GM18526 (cell line): ENCODE data around the gene SLC6A11.

Experiments used
- POLR2A ChIP-seq: IDR thresholded peaks from 3 replicates; pipeline ENCODE4 v1.6.1; 2011; ENCODE audit not compliant: insufficient read length; ENCODE audit errors: extremely low read depth

Gene SLC6A11

DNA sequence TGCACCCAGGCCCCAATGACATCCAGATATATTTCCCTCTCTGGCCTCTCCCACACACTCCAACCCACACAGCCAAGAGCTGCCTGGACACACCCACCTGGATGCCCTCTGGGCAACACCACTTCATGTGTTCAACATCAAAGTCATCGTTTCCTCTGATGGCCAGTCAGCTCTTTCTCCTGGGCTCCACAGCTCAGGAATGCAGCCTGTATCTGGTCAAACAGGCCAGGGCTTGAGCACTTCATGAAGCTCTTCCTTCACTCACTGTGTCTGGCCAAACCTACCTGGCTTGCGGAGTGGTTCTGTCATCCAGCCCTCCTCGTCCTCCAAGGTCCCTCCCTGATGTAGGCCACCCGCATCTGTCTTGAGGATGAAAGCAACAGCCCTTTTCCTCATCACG is 35.8 kb upstream of the SLC6A11 start:
- TF ChIP-seq POLR2A, result no peak

DNA sequence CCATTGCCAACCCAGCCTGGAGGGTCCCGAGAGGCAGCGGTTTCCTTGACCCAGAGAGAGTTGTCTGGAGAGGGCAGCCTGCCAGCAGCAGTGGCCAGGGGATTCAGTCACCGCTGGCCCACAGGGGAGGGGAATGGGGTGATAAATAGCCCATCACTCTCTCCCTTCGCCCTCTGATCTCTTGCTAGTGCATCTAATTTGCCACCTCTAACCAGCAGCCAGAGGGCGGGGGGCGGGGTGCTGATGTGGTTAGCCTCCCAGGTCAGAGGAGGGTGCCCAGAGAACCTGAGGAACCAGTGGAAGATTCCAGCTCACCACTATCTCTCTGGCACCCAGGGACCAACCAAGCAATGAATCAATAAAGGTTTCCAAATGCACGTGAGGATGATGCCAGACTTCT is 35.1 kb upstream of the SLC6A11 start:
- no peak for TF ChIP-seq POLR2A

DNA sequence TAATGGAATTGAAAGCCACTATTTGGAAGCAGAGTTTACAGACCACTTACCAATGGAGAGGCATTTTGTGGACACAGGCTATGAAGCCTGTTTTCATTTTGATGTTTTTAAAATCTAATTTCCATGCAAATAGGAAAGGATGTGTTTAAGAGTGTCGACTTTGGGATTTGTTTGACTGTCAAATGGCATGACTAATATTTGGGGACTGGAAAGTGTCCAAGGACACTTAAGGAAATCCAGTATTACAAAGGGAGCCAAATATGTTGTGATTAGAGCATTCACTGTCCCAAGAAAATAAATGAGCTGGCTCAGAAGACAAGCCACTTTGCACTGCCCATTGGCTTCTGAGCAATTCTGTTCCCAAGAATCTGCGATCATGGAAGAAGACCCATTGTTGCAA is 34.0 kb upstream of the SLC6A11 start:
- no peak for TF ChIP-seq POLR2A

DNA sequence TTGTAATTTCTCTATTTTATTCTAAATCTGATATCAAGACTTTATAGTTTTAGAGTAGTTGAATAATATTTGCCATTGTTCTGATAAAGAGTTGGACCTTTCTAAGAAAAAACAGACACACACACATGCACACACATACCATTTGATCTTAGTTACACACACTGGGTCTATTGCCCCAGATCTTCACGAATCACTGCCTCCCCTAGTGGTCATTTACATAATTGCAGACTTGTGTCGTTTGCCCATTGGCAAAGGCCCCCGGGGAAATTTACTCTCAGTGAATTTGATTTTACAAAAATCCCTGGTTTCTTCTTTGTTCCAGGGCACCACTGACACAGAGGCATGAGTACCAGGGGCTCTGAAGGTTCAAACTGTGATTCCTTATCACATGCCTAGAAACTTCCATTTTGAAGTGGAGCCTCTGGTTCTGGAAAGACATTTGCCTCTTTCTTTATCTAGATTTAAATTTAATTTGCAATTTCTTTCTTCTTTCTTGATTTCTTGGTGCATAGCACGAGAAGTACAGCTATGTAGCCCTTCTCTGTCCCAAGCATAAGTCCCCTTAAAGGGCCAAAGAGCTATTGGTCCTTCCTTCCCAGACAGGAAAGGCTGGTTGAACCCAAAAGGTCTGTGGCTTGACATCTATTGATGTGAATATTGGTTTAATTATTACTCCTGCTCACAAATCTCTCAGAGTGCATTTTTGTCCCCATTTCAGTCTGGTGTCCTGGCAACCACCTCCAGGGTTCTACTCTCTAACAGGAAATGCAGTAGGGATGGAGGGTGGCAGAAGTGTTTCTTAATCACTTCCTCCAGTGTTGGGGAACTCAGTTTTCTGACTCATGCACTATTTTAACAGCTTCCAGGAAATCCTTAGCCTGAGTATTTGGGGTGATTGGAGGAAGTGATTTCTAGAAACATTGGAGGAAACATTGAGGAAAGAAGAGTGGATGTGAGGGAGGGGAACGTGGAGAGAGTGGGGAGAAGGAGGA is 32.4 kb upstream of the SLC6A11 start:
- no peak for TF ChIP-seq POLR2A

DNA sequence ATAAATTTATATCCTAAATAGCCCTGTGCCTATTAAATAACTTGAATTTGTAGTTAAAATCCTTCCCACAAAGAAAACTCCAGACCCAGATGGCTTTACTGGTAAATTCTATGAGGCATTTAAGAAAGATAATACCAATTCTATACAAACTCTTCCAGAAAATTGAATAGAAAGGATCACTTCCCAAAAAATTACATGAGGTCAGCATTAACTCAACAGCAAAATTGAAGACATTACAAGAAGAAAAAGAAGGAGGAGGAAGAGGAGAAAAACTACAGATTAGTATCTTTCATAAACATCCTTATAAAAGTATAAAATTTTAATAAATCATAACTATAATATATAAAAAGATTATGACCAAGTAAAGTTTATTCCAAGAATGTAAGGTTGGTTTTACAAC is 29.4 kb upstream of the SLC6A11 start:
- no peak for TF ChIP-seq POLR2A

DNA sequence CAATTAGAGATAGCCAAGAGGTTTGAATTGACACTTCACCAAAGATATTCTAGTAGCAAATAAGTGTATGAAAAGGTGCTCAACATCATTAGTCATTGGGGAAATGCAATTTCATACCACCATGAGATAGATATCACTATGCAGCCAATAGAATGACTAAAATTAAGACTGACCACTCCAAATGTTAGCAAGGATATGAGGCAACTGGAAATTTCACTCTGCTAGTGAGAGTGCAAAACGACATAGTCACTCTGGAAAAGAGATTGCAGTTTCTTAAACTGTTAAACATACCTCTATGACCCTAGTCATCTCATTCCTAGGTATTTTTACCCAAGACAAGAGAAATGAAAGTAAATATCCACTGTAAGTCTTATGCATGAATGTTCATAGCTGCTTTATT is 27.6 kb upstream of the SLC6A11 start:
- no peak for TF ChIP-seq POLR2A

DNA sequence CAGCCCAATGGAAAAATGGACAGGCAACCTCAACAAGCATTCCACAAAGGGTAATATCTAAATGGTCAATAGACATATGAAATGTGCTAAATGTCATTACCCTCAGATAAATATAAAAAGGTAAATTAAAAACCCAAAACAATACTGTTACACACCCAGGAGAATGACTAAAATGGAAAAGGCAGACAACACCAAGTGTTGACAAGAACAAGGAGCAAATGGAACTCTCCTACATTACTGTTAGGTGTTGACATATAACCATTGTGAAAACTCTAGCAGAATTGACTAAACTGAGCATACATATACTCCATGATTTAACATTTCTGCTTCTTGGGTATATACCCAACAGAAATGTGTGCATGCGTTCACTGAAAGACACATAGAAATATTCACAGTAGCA is 25.3 kb upstream of the SLC6A11 start:
- TF ChIP-seq POLR2A, result no peak

DNA sequence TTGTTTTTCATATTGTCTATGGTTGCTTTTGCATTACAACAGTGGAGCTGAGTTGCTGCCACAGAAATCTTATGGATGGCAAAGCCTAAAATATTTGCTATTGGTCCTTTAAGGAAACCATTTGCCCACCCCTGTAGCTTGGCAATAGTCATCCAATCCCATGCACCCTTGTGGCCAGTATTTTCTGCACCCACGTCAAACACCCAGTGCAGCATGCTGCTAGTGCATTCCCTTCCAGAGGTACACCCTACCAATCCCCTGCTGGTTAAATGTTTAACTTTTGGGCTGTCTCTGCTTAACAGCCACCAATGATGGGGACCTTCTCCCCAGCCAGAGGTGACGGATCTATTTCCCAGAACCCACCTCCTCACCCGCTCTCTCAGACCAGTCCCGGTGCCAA is 23.8 kb upstream of the SLC6A11 start:
- no peak for TF ChIP-seq POLR2A

DNA sequence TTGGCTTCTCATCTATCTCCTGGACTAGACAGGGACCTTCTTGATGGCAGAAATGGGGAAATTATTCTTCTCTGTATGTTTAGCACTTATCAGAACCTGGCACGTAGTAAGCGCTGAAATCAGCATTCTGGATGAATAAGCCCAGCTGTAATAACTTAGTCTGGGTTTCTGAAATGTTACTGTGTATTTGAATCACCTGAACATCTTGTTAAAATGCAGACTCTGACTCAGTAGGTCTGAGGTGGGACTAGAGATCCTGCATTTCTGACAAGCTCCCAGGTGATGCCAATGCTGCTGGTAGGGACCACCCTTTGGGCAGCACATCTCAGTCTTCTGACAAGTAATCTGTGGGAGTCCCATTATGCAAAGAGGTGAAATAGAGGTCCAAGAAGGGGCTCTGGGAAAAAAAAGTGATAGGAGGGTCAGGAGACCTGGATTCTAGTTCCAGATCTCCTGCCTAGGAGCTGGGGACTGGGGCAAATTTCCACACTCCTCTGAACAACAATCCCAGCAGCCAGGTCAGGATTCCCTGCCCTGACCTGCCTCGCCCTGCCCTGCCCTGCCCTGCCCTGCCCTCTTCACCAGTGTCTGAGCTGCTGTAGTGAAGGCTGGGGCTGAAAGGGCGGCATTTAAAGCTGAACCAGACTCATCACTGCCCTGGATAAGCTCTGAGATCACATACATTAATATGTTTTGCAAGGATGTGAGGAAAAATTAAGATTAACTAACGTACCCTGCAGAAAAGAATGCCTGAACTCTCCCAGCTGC is 17.2 kb upstream of the SLC6A11 start:
- TF ChIP-seq POLR2A, result no peak

DNA sequence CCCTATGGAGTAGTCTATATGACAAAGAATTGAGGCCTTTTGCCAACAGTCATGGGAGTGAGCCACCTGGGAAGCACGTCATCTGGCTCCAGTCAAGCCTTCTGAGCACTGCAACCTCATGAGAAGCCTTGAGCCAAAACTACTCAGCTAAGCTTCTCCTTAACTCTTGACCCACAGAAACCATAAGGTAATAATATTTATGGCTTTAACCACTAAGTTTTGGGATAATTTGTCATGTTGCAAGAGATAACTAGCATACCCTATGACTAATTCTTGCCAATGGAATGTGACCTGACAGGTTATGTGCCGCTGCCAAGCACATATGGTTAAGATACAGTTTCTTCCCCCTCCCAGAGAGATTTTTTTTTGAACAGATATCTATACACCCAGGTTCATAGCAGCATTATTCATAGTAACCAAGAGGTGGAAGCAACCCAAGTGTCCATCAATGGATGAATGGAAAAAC is 11.8 kb upstream of the SLC6A11 start:
- no peak for TF ChIP-seq POLR2A

DNA sequence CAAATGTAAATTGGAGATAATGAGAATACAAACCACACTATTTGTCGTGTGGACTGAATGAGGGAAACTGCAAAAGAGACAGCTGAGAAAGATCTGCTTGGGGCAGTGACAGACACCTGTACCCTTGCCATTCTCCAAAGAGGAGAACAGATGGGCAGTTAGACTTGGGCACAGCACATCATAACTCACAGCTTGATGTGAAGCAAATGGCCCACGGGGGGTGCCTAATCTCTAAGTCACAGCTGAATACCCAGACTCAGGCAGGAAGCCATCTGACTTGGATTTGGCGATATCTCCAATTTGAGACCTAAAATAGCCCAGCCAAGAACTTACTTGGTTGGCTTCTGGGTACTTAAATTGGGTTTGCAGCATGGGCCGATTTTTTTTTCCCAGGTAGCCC is 10.0 kb upstream of the SLC6A11 start:
- TF ChIP-seq POLR2A, result no peak

DNA sequence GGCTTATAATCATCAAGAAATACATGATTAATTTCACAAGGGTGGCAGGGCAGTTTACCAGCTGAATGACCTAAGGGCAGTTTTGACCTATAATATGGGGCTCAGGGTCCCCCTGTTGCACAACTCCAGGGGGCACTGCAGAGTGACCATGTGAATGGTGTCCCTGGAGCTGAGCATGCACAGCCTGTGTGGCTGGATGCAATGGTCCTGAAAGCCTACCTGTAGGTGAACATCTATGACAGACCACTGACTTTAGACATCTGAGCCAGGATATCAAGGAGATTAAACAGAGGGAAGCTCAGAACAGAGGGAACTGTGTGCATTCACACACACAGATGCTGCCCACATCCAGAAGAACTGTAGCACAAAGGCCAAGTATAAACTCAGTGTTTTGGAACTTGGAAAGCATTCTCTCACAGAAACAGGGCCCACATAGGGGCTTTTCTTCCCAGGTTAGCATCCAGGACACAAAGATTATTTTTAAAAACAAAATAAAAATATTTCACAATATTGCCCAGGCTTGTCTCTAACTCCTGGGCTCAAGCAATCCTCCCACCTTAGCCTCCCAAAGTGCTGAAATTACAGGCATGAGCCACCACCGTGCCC is 7.8 kb upstream of the SLC6A11 start:
- no peak for TF ChIP-seq POLR2A

DNA sequence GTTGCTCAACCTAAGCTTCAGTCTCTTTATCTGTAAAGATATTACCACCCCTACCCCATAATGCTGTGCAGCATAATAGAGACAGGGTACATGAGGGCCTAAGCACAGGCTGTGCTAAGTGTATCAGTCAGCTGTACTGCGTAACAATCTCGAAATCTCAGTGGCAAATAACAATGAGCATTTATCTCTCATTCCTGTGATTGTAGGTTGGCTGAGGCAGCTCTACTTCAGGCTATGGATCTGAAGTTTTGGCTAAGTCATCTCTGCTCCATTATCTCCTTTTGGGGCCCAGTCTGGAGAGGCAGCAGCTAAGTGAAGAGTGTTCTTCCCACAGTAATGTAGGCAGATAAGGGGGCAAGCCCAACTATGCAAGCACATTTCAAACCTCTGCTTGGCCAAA is 7.1 kb upstream of the SLC6A11 start:
- TF ChIP-seq POLR2A, result no peak

DNA sequence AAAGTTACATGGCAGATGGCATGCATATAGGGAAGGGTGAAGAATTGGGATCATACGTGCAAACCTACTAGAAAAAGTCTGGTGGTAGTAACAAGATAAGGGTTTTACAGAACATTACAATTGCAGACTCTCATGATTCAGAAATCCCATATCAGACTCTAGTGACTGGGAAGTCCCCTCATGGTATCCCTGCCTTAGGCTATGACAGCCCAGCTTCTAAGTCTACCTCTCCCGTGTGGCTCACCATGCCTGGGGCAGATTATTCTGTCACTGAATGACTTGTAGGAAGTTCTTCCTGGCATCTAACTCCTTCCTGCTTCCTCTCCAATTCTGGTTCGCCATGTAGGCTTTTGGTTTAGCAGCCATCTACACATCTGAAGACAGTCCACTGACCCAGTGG is 5.7 kb upstream of the SLC6A11 start:
- TF ChIP-seq POLR2A, result no peak

DNA sequence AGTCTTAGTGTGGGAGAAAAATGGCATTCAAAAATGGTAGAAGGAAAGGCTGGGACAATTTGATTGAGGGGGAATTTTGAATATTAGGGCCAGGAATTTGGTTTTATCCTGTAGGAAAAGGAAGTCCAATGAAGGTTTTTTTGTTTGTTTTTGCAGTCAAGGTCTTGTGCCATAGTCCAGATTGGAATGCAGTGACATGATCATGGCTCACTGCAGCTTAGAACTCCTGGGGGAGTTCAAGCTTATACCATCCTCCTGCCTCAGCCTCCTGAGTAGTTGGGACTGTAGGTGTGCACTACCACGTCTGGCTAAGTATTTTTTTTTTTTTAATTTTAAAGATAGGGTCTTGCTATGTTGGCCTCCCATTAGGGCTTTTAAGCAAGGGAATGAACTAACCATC is 2.6 kb upstream of the SLC6A11 start:
- no peak for TF ChIP-seq POLR2A

DNA sequence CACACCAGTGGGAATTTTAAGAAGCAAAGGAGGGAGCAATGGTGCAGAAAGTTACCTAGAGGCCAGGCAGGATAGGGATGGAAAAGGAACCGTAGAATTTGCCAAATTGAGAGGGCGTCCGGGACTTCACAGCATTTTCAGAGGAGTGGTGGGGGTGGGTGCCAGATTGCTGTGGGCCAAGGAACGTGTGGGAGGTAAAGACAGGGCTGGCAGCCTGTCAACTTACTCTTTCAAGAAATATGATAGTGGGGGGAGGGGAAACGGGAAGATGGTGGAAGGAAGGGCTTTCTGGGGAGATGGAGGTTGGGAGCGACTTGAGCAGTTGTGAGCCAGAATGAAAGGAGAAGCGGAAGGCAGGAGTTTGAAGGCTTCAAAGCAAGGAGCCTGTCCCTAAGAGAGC is 1.4 kb upstream of the SLC6A11 start:
- TF ChIP-seq POLR2A, result no peak
